BJ (cell line): ENCODE data around the gene FSD1. TPM values are rescaled to one million over a fixed set of nuclear protein-coding genes. Genes with fewer than 3 reads are reported as not detected.
"Not testable (repeated sequence)": the region's sequence is repeated elsewhere in the genome, so short reads cannot be mapped to it uniquely, and the experiment has no call there.

Experiments
- CTCF ChIA-PET: fragments of 350-600 bp; formaldehyde crosslinking; extraction: SDS; loops from one replicate; lab custom pipeline; 2021; ENCODE audit warnings: antibody characterized with exemption, inconsistent platforms; lab: Yijun Ruan, JAX
- POLR2A ChIA-PET: fragments of 300-600 bp; sonication (Branson Sonifier 250); formaldehyde crosslinking; extraction: SDS; loops from one replicate; lab custom pipeline; 2021; ENCODE audit warnings: antibody characterized with exemption; lab: Charles Lee
- DNase-seq: peaks from one replicate; pipeline ENCODE4 v3.0.0-alpha.2; 2011; ENCODE audit warnings: low read depth
- H3K27me3 ChIP-seq: 2 replicates; pipeline ENCODE4 v1.6.0; 2011; ENCODE audit warnings: low read length; ENCODE audit not compliant: control insufficient read depth, insufficient read depth
- H3K36me3 ChIP-seq: 2 replicates; pipeline ENCODE4 v1.5.1; 2011; ENCODE audit warnings: low read length; ENCODE audit not compliant: control insufficient read depth, insufficient read depth
- H3K4me3 ChIP-seq: 2 replicates; pipeline ENCODE4 v1.5.1; 2011; ENCODE audit warnings: low read depth, mild to moderate bottlenecking, control low read depth, low read length
- CTCF ChIP-seq: IDR thresholded peaks from 2 replicates; pipeline ENCODE4 v1.5.1; 2011; ENCODE audit warnings: low read depth, mild to moderate bottlenecking, control low read depth, inconsistent platforms, low read length, moderate library complexity; ENCODE audit not compliant: insufficient read depth
- polyA plus RNA-seq: library from polyadenylated mRNA; depleted of rRNA; stranded (reverse); fragments of >200 nt; gene quantifications from 2 replicates; pipeline ENCODE4 v1.2.3, GENCODE V29; 2011

Gene FSD1
- polyA plus RNA-seq, 1 experiment, result 11.9 TPM

GRCh38 chr19:4326215-4326836, 21.9 kb downstream of the FSD1 start:
- no peaks in the 10 kb centered on the region; the same call in 1 of the 2 replicates for H3K36me3 ChIP-seq
- H3K27me3 ChIP-seq, result no peaks in the 10 kb centered on the region
- ChIA-PET POLR2A (no interaction called here), CTCF (no interaction called here)
- H3K4me3 ChIP-seq, result no peak overlapping the region
- no peak for TF ChIP-seq CTCF
- DNase-seq, result no peak

- no peak for TF ChIP-seq CTCF
- no peaks in the 10 kb centered on the region for H3K27me3 ChIP-seq
- ChIA-PET POLR2A (no interaction called here), CTCF (no interaction called here)
- DNase-seq, result no peak
- H3K36me3 ChIP-seq, result no peaks in the 10 kb centered on the region; the same call in 1 of the 2 replicates
- H3K4me3 ChIP-seq, result 0 out of 2 replicates have a peak overlapping the region, but pooled peaks have one; percentile 1
Measured at GRCh38 chr19:4326837-4327251, 22.4 kb downstream of the FSD1 start.

GRCh38 chr19:4327252-4327876, 23.0 kb downstream of the FSD1 start:
- CTCF ChIA-PET, result no interaction called here
- no peaks in the 10 kb centered on the region; the same call in 1 of the 2 replicates for H3K36me3 ChIP-seq
- no peak for TF ChIP-seq CTCF
- DNase-seq, result no peak
- H3K4me3 ChIP-seq, result peak overlapping the region; percentile 38
- no peaks in the 10 kb centered on the region for H3K27me3 ChIP-seq
- POLR2A ChIA-PET, result interaction anchor here (0.9 kb wide), 1 partner anchor 16 kb away, joined by 4 read pairs; the partner anchor contains the start of gene MPND

GRCh38 chr19:4327877-4328242, 23.5 kb downstream of the FSD1 start:
- no peak for DNase-seq
- Histone ChIP-seq H3K4me3 (peak overlapping the region; percentile 38), H3K27me3 (no peaks in the 10 kb centered on the region), H3K36me3 (no peaks in the 10 kb centered on the region; the same call in 1 of the 2 replicates)
- ChIA-PET POLR2A (interaction anchor here (0.9 kb wide), 1 partner anchor 15 kb away, joined by 4 read pairs; the partner anchor contains the start of gene MPND), CTCF (interaction anchor here (0.7 kb wide), 1 partner anchor 46 kb away, joined by 3 read pairs; no protein-coding TSS in a partner anchor)
- TF ChIP-seq CTCF, result no peak

GRCh38 chr19:4328243-4328990, 24.0 kb downstream of the FSD1 start:
- peak; percentile 59 for DNase-seq
- TF ChIP-seq CTCF, result no peak
- CTCF ChIA-PET, result interaction anchor here (0.7 kb wide), 1 partner anchor 47 kb away, joined by 3 read pairs; no protein-coding TSS in a partner anchor
- Histone ChIP-seq H3K4me3 (peak overlapping the region; percentile 63), H3K27me3 (no peaks in the 10 kb centered on the region), H3K36me3 (no peaks in the 10 kb centered on the region; the same call in 1 of the 2 replicates)
- POLR2A ChIA-PET, result interaction anchor here (0.9 kb wide), 1 partner anchor 14 kb away, joined by 4 read pairs; the partner anchor contains the start of gene MPND

- POLR2A ChIA-PET, H3K36me3 ChIP-seq, DNase-seq, CTCF ChIA-PET, H3K27me3 ChIP-seq: not testable (repeated sequence)
- peak overlapping the region; percentile 63 for H3K4me3 ChIP-seq
Measured at GRCh38 chr19:4328991-4329681, 24.7 kb downstream of the FSD1 start.
